HEK293T (cell line): ENCODE measurements around the gene ARL15.

Experiments
- ARNT ChIP-seq: fragments of 450-650 bp; IDR thresholded peaks from 2 replicates; pipeline ENCODE4 v1.6.1; 2017; ENCODE audit warnings: mild to moderate bottlenecking
- BHLHE40 ChIP-seq: fragments of 450-650 bp; IDR thresholded peaks from 2 replicates; pipeline ENCODE4 v1.6.1; 2016; ENCODE audit warnings: mild to moderate bottlenecking, moderate library complexity, borderline replicate concordance
- NFRKB ChIP-seq: fragments of 450-650 bp; IDR thresholded peaks from 2 replicates; pipeline ENCODE4 v1.6.1; 2016; ENCODE audit warnings: mild to moderate bottlenecking, moderate library complexity
- PKNOX1 ChIP-seq: fragments of 450-650 bp; IDR thresholded peaks from 2 replicates; pipeline ENCODE4 v1.6.1; 2016
- SP1 ChIP-seq: fragments of 450-650 bp; IDR thresholded peaks from 2 replicates; pipeline ENCODE4 v1.6.1; 2017
- SUZ12 ChIP-seq: fragments of 450-650 bp; IDR thresholded peaks from 2 replicates; pipeline ENCODE4 v1.6.1; 2016; ENCODE audit warnings: mild to moderate bottlenecking
- TARDBP ChIP-seq: fragments of 450-650 bp; IDR thresholded peaks from 2 replicates; pipeline ENCODE4 v1.6.1; 2016

GRCh38 chr5:54140247-54140840 is 170.0 kb downstream of the ARL15 start:
- TF ChIP-seq SUZ12 (no peak), BHLHE40 (no peak), TARDBP (no peak), SP1 (no peak), NFRKB (no peak), ARNT (no peak), PKNOX1 (no peak)
